Bronchus fibroblast of lung (primary cell): ENCODE measurements around the gene ARIH2. TPM values are rescaled to one million over a fixed set of nuclear protein-coding genes. Genes with fewer than 3 reads are reported as not detected.

ENCODE experiments used
- total RNA-seq: library from RNA; depleted of rRNA; stranded (reverse); fragments of >200 nt; gene quantifications from 2 replicates; pipeline ENCODE4 v1.2.3, GENCODE V29; 2015

ARIH2 gene
- 55.2 and 64.1 TPM in 2 replicates for total RNA-seq

DNA sequence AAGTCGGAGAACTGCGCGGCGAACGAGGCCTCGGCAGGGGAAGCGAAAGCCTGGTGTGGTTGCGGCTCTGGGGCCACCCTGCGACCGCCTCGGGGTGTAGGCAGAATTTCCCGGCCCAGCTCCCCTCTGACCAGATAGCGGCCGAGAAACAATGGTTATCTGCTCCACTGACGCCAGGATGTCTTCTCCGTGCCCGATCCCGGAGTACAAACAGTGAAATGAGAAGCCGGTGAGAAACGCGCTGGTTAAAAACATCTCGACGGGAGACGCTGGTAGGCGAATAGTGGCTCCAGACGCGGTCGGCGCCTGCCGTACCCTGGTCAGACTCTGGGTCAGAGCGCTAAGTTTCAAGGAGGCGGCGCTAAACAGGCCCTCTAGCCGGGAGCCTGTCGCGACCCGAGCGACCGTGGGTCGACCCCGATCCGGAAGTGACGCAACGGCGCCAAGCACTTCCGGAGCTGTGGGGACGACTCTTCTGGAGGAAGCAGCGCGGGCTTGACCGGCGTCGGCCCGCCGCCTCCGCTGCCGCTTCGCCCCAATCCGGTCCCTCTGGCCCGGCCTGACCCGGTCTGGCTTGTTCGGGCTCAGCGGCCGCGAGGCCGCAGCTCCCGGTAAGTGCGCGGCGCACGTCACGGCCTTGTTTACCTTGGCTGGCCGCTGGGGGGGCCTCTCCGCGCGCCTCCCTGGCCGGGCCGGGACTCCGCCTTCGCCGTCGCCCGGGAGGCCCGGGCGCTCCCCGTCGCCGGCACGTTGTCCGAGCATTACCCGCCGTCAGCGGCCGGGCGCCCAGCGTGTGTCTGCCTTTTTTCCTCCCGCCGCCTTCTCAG is at the start of gene ARIH2:
Gene ARIH2, plus strand, starts transcription at position 455 of the 827 bp plus-strand sequence. CDS start 8,717 bp downstream, outside the sequence.

DNA sequence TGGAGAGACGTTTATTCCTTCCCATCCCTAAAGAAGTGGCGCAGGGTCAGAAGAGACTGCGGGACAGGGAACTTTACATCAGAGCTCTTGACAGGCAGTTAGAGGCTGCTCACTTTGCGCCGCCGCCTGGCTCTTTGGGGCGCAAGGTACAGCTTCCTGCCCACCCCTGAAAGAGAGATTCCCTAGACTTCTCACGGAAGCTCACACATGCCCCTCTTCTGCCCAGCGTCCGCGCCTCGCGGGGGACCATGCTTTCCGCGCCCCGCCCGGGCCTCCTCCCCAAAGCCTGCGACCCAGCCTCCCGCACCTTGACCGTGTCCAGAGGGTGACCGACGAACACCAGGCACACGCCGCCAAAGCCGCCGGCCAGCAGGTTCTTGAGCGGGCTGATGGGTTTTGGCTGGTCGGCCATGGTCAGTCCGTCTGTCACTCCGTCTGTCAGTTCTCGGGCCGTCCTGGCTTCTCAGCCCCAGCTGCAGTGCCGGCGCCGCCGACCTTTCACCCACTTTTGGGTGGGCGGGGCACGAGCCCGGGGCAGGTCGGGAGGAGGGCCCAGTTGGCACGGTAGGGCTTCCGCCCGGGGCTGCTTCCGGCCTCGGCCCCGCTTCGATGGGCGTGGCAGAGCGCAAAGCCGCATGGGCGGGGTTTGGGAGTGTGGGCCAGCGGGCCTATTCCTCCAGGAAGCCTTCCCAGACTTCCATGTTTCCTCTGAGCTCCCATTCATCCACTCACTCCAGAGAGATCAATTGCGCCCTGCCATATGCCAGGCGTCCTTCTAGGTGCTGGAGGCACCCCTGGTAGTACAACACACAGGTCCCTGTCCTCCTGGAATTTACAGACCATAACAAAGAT is 20.0 kb upstream of the ARIH2 start, which contains the start of gene SLC25A20:
Gene SLC25A20, minus strand, starts transcription at position 500 of the 852 bp plus-strand sequence. Its CDS starts 88 bp downstream, at position 412.

DNA sequence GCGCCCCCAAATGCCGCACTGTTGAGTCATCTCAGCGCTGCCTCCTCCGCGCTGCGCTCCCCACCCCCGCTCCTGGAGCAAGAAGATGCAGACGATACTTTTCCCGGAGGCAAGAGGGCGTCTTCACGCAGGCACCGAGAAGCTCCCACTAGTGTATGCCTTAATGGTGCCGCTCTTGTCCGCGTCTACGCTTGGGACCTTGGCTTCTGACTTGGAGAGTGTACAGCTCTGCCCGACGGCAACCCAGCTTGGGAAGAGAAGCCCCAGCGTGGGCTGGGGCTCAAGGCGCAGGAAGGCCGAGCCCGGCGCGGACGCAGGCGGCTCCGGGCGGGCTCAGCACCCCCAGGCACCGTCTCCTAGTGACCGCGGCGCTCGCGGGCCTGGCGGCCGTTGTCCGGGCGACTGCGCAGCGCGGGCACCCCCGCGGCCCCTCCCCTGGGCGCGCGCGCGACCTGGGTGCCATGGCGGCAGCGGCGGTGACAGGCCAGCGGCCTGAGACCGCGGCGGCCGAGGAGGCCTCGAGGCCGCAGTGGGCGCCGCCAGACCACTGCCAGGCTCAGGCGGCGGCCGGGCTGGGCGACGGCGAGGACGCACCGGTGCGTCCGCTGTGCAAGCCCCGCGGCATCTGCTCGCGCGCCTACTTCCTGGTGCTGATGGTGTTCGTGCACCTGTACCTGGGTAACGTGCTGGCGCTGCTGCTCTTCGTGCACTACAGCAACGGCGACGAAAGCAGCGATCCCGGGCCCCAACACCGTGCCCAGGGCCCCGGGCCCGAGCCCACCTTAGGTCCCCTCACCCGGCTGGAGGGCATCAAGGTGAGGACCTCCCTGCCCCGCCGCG is 71.4 kb downstream of the ARIH2 start, which contains the start of gene P4HTM:
Gene P4HTM, plus strand, starts transcription at position 446 of the 840 bp plus-strand sequence. Its CDS starts 16 bp downstream, at position 462.

DNA sequence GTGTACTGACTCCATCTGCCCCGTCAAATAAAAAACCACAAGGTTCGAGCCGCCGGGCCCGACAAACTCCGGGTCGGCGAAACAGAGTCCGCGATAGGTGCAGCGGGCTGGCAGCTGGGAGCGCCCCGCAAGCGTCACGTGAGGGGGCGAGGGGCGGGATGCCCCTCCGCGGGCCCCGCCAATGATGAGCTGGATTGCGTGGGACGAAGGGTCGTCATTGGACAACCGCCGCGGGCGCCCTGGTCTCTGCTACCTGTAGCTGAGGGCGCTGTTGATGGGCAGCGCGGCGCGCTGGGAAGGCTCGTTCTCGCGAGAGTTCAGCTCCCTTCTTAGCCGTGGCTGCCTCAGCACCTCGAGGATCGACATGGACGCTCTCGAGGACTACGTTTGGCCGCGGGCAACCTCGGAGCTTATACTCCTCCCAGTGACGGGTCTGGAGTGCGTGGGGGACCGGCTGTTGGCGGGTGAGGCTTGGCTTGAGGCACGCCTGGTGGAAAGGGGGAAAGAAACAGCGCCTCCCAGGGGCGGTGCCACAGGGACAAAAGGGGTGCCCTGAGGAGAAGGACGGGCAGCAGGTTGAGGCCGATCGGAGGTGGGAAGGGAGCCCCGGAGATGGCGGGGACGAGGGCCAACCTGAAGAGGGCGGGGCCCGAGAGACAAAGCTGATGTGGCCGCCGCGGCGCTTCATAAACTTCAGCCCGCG is 88.6 kb downstream of the ARIH2 start, which contains the start of gene WDR6:
Gene WDR6, plus strand, starts transcription at position 324 of the 703 bp plus-strand sequence. Its CDS starts 41 bp downstream, at position 365.

DNA sequence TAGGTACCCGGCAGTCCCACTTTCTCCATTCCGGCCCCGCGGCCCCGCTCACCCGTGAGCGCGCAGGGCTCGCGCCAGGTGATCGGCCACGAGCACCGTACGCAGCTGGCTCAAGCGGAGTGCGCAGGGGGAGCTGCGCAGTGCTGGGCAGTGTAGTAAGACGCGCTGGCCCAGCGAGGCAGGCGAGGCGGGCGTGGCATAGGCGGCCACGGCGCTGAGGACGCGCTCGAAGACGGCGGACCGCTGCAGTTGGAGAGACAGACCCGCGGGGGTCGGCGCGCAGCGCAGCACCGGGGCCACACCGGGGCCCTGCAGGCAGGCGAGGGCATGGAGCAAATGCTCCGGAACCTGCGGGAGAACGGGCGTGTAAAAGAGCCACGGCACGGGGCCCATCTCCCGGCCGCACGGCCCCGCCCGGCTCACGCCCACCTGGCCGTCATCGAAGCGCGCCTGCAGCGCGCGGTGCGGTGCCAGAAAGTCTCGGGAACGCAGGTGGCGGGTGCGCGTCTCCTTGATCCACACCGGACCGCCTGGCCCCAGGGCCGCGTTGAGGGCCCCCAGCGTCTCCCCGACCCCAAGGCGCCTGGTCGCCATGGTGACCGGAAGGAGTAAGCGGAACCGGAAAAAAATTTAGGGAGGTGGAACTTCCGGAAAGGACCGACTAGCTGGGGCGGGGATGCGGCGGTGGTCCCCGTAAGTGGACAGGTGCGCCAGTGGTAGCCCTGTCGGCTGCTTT is 99.5 kb downstream of the ARIH2 start, which contains the start of gene DALRD3:
Gene DALRD3, minus strand, starts transcription at position 610 of the 736 bp plus-strand sequence. Its CDS starts 16 bp downstream, at position 594.

DNA sequence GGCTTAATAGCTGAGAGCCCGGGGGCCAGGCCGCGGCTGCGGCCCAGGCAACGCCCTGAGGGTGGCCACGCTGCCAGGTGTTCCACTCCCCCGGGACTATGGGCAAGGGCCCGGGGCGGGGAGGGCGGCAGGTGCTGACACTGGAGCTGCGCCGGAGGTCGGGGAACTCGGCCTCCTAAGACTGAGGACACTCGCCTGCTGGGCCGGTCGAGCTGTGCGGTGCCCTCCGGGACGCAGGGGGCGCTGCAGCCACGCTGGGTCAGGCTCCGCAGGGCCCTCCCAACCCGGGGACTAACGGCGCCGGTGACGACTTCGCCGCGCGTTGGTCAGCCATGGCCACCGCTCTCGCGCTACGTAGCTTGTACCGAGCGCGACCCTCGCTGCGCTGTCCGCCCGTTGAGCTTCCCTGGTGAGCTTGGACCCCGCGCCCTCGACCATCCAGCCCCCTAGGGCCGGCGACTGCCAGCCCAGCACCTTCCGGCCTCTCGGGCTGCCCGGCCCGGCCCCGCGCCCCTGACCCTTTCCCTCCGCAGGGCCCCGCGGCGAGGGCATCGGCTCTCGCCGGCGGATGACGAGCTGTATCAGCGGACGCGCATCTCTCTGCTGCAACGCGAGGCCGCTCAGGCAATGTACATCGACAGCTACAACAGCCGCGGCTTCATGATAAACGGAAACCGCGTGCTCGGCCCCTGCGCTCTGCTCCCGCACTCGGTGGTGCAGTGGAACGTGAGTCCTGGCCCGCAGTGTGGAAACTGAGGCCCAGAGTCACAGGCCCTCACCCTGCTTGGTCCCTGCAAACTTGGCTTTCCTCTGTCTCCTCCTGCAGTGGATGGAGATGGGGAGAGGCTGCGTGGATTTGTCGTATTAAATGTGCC is 103.4 kb downstream of the ARIH2 start, which contains the start of gene NDUFAF3:
Gene NDUFAF3, plus strand, starts transcription at position 309 of the 875 bp plus-strand sequence. Its CDS starts 24 bp downstream, at position 333.

DNA sequence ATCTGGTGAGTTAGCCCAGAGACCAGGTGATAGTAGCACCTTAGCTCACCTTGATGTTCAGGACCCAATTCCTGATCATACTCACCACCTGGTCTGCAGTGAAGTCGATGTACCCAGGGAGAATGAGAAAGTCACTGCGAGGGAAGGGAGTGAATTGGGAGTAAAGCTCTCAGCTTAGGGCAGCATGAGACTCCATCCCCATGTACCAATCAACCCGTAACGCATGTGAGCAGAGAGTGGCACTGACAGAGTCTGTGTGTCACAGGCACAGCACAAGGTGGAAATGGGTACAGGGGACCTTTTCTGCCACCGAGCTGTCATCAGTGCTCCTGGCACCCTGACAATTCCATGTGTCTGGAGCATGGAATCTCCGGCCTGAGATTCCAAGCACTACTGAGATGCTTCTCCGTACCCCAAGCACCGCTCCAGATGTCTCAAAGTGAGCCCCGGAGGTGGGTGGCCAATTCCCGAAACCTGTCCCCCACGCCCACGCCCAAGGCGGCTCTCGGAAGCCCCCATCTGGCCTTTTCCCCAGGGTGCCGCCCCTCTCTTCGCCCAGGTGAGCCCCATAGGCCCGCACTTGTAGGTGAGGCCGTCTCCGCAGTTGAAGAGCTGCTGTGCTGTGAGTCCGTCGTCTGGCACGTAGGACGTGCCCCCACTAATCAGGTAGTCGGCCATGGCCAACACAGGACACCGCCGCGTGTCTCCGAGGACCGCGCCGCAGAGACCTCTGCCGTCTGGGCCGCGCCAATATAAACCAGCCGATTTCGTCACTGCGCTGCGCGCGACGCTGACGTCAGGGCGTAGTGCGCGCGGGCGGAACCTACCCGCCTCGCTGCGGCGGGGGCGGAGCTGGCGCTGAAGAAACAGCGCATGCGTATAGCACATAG is 110.3 kb downstream of the ARIH2 start, which contains the start of gene IMPDH2:
Gene IMPDH2, minus strand, starts transcription at position 726 of the 890 bp plus-strand sequence. Its CDS starts 48 bp downstream, at position 678.

Other genes with a start within 250 kb of the ARIH2 start
- 19.8 and 25.9 TPM in 2 replicates for gene NCKIPSD, start 232.9 kb upstream of the ARIH2 start, total RNA-seq
- 70.3 and 83.2 TPM in 2 replicates for gene IP6K2, start 201.6 kb upstream of the ARIH2 start, total RNA-seq
- 18.7 and 20.1 TPM in 2 replicates for gene PRKAR2A, start 71.0 kb upstream of the ARIH2 start, total RNA-seq
- gene SLC25A20, start 20.0 kb upstream of the ARIH2 start, total RNA-seq, result 9.2 and 9.8 TPM in 2 replicates
- 20.5 and 22.4 TPM in 2 replicates for gene P4HTM, start 71.4 kb downstream of the ARIH2 start, total RNA-seq
- gene WDR6, start 88.5 kb downstream of the ARIH2 start, total RNA-seq, result 79.7 and 80.7 TPM in 2 replicates
- 59.5 and 60.0 TPM in 2 replicates for gene DALRD3, start 99.7 kb downstream of the ARIH2 start, total RNA-seq
- gene NDUFAF3, start 103.3 kb downstream of the ARIH2 start, total RNA-seq, result 206 and 207 TPM in 2 replicates
- gene IMPDH2, start 110.6 kb downstream of the ARIH2 start, total RNA-seq, result 314 and 337 TPM in 2 replicates
- gene QRICH1, start 175.2 kb downstream of the ARIH2 start, total RNA-seq, result 53.5 and 72.1 TPM in 2 replicates
- gene QARS1, start 185.9 kb downstream of the ARIH2 start, total RNA-seq, result 364 and 369 TPM in 2 replicates
- gene USP19, start 202.0 kb downstream of the ARIH2 start, total RNA-seq, result 41.2 and 43.2 TPM in 2 replicates
- gene LAMB2, start 214.2 kb downstream of the ARIH2 start, total RNA-seq, result 215 and 282 TPM in 2 replicates
- gene CCDC71, start 247.5 kb downstream of the ARIH2 start, total RNA-seq, result 32.3 and 37.7 TPM in 2 replicates